SK-N-SH treated with all-trans-retinoic acid at 6 μM for 48 hours (cell line): ENCODE results near the gene DRAM1.

Source experiments
- ATAC-seq: fragments of 200-7000 bp; cut with Tn5 transposase; 3 replicates; pipeline ENCODE4 v1.9.1; 2020; ENCODE audit warnings: mild to moderate bottlenecking, moderate library complexity
- ARNTL ChIP-seq: fragments of 450-650 bp; formaldehyde crosslinking; IDR thresholded peaks from 2 replicates; pipeline ENCODE4 v1.5.0; 2020; ENCODE audit warnings: low read depth, mild to moderate bottlenecking, moderate library complexity, borderline replicate concordance
- BACH2 ChIP-seq: fragments of 250-450 bp; sonication (Bioruptor Pico); IDR thresholded peaks from 2 replicates; pipeline ENCODE4 v1.9.0; 2021; ENCODE audit warnings: mild to moderate bottlenecking, borderline replicate concordance
- CSDC2 ChIP-seq: fragments of 250-450 bp; sonication (Bioruptor Pico); IDR thresholded peaks from 2 replicates; pipeline ENCODE4 v1.5.0; 2020; ENCODE audit warnings: mild to moderate bottlenecking, moderate library complexity
- CSRNP3 ChIP-seq: fragments of 250-450 bp; sonication (Bioruptor Pico); IDR thresholded peaks from 2 replicates; pipeline ENCODE4 v1.5.1; 2021; ENCODE audit warnings: mild to moderate bottlenecking, moderate library complexity
- ESRRG ChIP-seq: fragments of 250-450 bp; sonication (Bioruptor Pico); IDR thresholded peaks from 2 replicates; pipeline ENCODE4 v1.6.1; 2021; ENCODE audit warnings: mild to moderate bottlenecking
- GLIS3 ChIP-seq: fragments of 250-450 bp; sonication (Bioruptor Pico); IDR thresholded peaks from 2 replicates; pipeline ENCODE4 v1.5.0; 2020; ENCODE audit warnings: mild to moderate bottlenecking, moderate library complexity
- ISL1 ChIP-seq: fragments of 250-450 bp; sonication (Bioruptor Pico); IDR thresholded peaks from 2 replicates; pipeline ENCODE4 v2.1.2; 2022; ENCODE audit warnings: mild to moderate bottlenecking, moderate library complexity
- OSR1 ChIP-seq: fragments of 250-450 bp; sonication (Bioruptor Pico); IDR thresholded peaks from 2 replicates; pipeline ENCODE4 v1.8.0; 2022; ENCODE audit warnings: moderate library complexity, mild to moderate bottlenecking, inconsistent platforms
- PATZ1 ChIP-seq: fragments of 250-450 bp; sonication (Bioruptor Pico); IDR thresholded peaks from 2 replicates; pipeline ENCODE4 v1.8.0; 2020; ENCODE audit warnings: mild to moderate bottlenecking, moderate library complexity, borderline replicate concordance
- POU6F1 ChIP-seq: fragments of 250-450 bp; sonication (Bioruptor Pico); IDR thresholded peaks from 2 replicates; pipeline ENCODE4 v1.8.0; 2021; ENCODE audit warnings: low read depth, mild to moderate bottlenecking, moderate library complexity, borderline replicate concordance
- PPARA ChIP-seq: fragments of 250-450 bp; sonication (Bioruptor Pico); IDR thresholded peaks from 2 replicates; pipeline ENCODE4 v1.5.0; 2020; ENCODE audit warnings: mild to moderate bottlenecking, borderline replicate concordance
- RARB ChIP-seq: fragments of 250-450 bp; sonication (Bioruptor Pico); IDR thresholded peaks from 2 replicates; pipeline ENCODE4 v1.8.0; 2021; ENCODE audit warnings: mild to moderate bottlenecking, moderate library complexity
- SNAI2 ChIP-seq: fragments of 250-450 bp; sonication (Bioruptor Pico); IDR thresholded peaks from 2 replicates; pipeline ENCODE4 v1.5.0; 2020; ENCODE audit warnings: mild to moderate bottlenecking, moderate library complexity
- TCF4 ChIP-seq: fragments of 250-450 bp; sonication (Bioruptor Pico); IDR thresholded peaks from 2 replicates; pipeline ENCODE4 v1.8.0; 2021; ENCODE audit warnings: mild to moderate bottlenecking, moderate library complexity, borderline replicate concordance
- TOX ChIP-seq: fragments of 250-450 bp; sonication (Bioruptor Pico); IDR thresholded peaks from 2 replicates; pipeline ENCODE4 v1.8.0; 2021; ENCODE audit warnings: mild to moderate bottlenecking, moderate library complexity, borderline replicate concordance
- TSHZ2 ChIP-seq: fragments of 250-450 bp; sonication (Bioruptor Pico); IDR thresholded peaks from 2 replicates; pipeline ENCODE4 v1.5.0; 2020; ENCODE audit warnings: mild to moderate bottlenecking, moderate library complexity
- ZC3H10 ChIP-seq: fragments of 250-450 bp; sonication (Bioruptor Pico); IDR thresholded peaks from 2 replicates; pipeline ENCODE4 v1.5.1; 2021; ENCODE audit warnings: mild to moderate bottlenecking, moderate library complexity
- ZFP3 ChIP-seq: fragments of 250-450 bp; sonication (Bioruptor Pico); IDR thresholded peaks from 2 replicates; pipeline ENCODE4 v1.5.0; 2020; ENCODE audit warnings: mild to moderate bottlenecking, moderate library complexity
- ZFP30 ChIP-seq: fragments of 450-650 bp; formaldehyde crosslinking; IDR thresholded peaks from 2 replicates; pipeline ENCODE4 v1.5.0; 2022; ENCODE audit warnings: mild to moderate bottlenecking, moderate library complexity
- ZNF565 ChIP-seq: fragments of 450-650 bp; formaldehyde crosslinking; conservative IDR thresholded peaks from 2 replicates; pipeline ENCODE4 v1.5.0; 2020; ENCODE audit warnings: low read depth, mild to moderate bottlenecking, moderate library complexity
- ZNF70 ChIP-seq: fragments of 450-650 bp; formaldehyde crosslinking; IDR thresholded peaks from 2 replicates; pipeline ENCODE4 v1.5.0; 2020; ENCODE audit warnings: mild to moderate bottlenecking, moderate library complexity
- TF ChIP-seq, protein P1 (sequence below): fragments of 250-450 bp; sonication (Bioruptor Pico); IDR thresholded peaks from 2 replicates; pipeline ENCODE4 v1.5.1; 2020; ENCODE audit warnings: low read depth, mild to moderate bottlenecking, moderate library complexity

The DRAM1 gene

DNA sequence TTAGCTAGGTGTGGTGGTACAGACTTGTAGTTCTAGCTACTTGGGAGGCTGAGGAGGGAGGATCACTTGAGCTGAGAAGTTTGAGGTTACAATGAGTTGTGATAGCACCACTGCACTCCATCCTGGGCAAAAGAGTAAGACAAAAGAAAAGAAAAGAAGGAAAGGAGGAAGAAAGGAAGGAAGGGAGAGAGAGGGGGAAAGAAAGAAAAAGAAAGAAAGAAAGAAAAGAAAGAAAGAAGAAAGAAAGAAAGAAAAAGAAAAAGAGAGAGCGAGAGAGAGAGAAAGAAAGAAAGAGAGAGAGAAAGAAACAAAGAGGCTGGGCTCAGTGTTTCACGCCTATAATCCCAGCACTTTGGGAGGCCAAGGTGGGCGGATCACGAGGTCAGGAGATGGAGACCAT is 36.3 kb upstream of the DRAM1 start:
- ATAC-seq = no peak
- no peak for TF ChIP-seq ARNTL (CRISPR knock-in tag)
- no peak for TF ChIP-seq TOX (CRISPR knock-in tag)
- no peak for TF ChIP-seq PPARA
- no peak for TF ChIP-seq ZFP3
- no peak for TF ChIP-seq ZNF565
- no peak for TF ChIP-seq ZFP30
- no peak for TF ChIP-seq OSR1 (CRISPR knock-in tag)
- no peak for TF ChIP-seq GLIS3 (CRISPR knock-in tag)
- no peak for TF ChIP-seq BACH2 (CRISPR knock-in tag)
- TF ChIP-seq TSHZ2 (CRISPR knock-in tag) = no peak
- TF ChIP-seq CSDC2 (CRISPR knock-in tag) = no peak
- no peak for TF ChIP-seq ISL1 (CRISPR knock-in tag)
- TF ChIP-seq ZNF70 (CRISPR knock-in tag) = no peak
- TF ChIP-seq TCF4 (CRISPR knock-in tag) = no peak
- no peak for TF ChIP-seq RARB (CRISPR knock-in tag)
- TF ChIP-seq SNAI2 (CRISPR knock-in tag) = no peak
- TF ChIP-seq, protein P1, sequence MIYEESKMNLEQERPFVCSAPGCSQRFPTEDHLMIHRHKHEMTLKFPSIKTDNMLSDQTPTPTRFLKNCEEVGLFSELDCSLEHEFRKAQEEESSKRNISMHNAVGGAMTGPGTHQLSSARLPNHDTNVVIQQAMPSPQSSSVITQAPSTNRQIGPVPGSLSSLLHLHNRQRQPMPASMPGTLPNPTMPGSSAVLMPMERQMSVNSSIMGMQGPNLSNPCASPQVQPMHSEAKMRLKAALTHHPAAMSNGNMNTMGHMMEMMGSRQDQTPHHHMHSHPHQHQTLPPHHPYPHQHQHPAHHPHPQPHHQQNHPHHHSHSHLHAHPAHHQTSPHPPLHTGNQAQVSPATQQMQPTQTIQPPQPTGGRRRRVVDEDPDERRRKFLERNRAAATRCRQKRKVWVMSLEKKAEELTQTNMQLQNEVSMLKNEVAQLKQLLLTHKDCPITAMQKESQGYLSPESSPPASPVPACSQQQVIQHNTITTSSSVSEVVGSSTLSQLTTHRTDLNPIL (CRISPR knock-in tag) = no peak
- TF ChIP-seq ZC3H10 (CRISPR knock-in tag) = no peak

DNA sequence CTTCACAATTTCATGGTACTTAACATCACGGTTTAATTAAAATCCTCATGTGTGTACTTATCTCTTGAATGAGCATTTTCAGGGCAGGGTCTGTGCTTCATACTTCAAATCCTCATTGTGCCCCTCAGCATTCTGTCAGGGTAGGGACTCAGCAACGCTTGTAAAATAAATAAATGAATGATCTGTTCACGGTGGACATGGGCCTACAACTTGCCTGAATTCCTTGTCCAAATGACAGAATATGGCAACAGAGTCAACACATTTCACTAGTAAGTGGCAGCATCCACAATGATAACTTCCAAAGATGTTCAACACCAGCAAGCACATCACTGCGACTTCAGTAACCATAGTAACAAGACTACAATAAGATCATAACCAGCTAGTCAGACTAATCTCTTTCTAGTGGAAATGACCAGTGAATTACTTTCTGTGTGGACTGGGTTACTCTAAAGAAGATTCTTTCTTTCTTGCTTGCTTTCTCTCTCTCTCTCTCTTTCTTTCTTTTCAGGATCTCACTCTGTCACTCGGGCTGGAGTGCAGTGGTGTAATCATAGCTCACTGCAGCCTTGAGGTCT is 32.2 kb upstream of the DRAM1 start:
- ATAC-seq = no peak
- TF ChIP-seq PATZ1 (CRISPR knock-in tag) = no peak
- TF ChIP-seq GLIS3 (CRISPR knock-in tag) = no peak
- TF ChIP-seq SNAI2 (CRISPR knock-in tag) = no peak
- TF ChIP-seq RARB (CRISPR knock-in tag) = no peak
- TF ChIP-seq TSHZ2 (CRISPR knock-in tag) = no peak
- TF ChIP-seq CSDC2 (CRISPR knock-in tag) = no peak
- no peak for TF ChIP-seq ZFP30
- no peak for TF ChIP-seq ISL1 (CRISPR knock-in tag)
- TF ChIP-seq ZNF565 = no peak
- no peak for TF ChIP-seq CSRNP3
- TF ChIP-seq, protein P1 (CRISPR knock-in tag) = no peak
- TF ChIP-seq TOX (CRISPR knock-in tag) = no peak
- TF ChIP-seq ZFP3 = no peak
- TF ChIP-seq POU6F1 (CRISPR knock-in tag) = no peak
- no peak for TF ChIP-seq ZC3H10 (CRISPR knock-in tag)
- no peak for TF ChIP-seq ESRRG
